GM12873 (cell line): ENCODE measurements around the gene CCDC33.
A peak's percentile ranks its signal among the peaks of the same experiment; 100 is the strongest.

Source experiments
- TF ChIP-seq, protein P1 (sequence below): IDR thresholded peaks from 2 replicates; pipeline ENCODE4 v1.5.1; 2012; ENCODE audit warnings: low read depth, mild to moderate bottlenecking, moderate library complexity, low read length, control low read depth; ENCODE audit not compliant: insufficient read depth; ENCODE audit errors: missing control alignments

The CCDC33 gene

DNA sequence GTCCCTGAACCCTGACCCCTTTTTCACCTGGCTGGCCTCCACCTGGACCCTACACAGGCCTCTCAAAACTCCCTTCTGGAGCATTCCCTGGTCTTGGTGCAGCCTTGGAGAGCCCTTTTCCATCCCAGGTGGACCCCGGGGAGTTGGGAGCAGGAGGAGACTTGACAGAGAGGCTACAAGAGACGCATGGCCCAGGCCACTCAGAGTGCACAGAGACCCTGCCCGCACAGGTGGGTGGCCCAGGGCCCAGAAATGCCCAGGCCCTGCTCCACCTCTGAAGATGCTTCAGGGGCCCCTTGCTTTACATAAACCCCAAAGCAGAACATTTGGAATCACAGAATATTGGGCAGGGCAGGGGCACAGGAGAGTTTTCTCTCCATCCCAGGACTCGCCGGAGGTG is 97.0 kb downstream of the CCDC33 start:
- TF ChIP-seq, protein P1, sequence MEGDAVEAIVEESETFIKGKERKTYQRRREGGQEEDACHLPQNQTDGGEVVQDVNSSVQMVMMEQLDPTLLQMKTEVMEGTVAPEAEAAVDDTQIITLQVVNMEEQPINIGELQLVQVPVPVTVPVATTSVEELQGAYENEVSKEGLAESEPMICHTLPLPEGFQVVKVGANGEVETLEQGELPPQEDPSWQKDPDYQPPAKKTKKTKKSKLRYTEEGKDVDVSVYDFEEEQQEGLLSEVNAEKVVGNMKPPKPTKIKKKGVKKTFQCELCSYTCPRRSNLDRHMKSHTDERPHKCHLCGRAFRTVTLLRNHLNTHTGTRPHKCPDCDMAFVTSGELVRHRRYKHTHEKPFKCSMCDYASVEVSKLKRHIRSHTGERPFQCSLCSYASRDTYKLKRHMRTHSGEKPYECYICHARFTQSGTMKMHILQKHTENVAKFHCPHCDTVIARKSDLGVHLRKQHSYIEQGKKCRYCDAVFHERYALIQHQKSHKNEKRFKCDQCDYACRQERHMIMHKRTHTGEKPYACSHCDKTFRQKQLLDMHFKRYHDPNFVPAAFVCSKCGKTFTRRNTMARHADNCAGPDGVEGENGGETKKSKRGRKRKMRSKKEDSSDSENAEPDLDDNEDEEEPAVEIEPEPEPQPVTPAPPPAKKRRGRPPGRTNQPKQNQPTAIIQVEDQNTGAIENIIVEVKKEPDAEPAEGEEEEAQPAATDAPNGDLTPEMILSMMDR: no peak

DNA sequence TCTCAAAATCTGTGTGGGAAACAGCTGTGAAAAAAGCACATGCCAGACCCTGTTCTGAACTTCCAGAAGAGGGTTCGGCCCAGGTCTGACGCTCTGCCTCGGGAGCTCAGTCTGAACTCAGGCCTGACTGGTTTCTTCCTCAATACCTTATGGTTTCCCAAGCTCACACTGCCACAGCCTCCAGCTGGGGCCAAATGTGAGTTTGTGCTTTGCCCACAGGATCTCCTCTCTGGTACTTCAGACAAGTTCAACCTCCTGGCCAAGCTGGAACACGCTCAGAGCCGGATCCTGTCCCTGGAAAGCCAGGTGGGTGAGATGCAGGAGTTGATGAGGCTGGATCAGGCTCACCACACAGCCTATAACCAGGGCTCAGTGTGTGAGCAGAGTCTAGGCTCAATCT is 97.5 kb downstream of the CCDC33 start:
- TF ChIP-seq, protein P1: no peak

GRCh38 chr15:74334127-74334526 is 98.0 kb downstream of the CCDC33 start:
- TF ChIP-seq, protein P1: no peak

DNA sequence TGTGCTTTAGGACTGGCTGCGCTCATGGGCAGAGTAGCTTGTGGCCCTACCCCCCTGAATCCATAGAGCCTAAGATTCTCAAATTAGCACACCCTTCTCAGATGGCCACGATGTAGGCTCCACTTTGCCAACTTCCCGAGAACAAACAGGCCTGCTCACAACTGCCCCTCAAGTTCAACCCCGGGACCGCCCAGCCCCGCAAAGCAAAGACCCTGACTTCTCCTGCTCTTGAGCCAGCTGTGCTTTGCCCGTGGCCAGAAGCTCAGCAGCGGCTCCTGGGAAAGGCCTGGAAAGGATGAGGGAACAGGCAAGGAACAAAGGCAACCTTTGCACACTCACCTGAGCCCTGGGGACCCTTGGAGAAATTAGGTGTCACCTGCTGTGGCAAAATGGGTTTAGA is 99.3 kb downstream of the CCDC33 start:
- TF ChIP-seq, protein P1: no peak

DNA sequence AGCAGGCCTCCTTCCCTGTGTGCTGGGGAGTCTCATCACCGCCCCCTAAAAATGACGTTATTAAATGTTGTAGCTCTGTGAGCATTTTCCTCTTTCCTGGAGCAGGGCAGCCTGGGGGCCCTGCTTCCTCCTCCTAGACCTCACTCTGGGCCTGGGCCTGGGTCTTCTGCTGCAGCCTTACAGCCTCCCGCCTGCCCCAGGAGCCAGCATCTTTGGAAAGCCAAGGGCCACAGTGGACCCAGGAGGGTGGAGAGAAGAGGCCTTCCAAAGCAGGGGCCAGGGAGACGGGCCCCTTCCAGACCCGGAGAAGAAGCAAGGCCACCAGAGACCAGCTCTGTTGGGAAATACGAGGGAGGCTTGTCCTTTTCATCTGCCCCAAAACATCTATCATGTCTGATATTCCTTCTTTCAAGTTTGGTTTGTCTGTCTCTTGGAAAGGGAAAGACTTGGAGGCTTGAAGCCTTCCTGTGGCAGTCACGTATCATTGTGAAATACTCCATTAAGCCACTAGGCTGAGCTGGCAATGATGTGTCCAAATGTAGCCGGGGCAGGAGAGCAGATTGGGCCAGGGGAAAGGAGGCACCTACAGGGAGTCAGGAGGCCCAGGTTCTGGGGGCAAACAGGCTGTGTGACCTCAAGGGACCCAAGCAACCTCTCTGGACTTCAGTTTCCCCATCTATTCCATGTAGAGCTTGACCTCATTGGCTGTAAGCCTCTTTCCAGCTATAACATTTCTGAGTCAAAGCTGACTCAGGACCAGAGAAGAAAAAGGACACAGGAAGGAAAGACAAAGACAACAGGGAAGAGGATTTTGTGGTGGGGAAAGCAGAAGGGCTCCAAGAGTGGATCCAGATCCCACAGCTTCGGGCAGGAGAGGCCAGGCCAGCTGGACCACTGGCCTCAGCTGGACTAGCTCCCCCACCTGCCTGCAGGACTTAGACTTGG is 100.2 kb downstream of the CCDC33 start:
- TF ChIP-seq, protein P1: peak; percentile 22

GRCh38 chr15:74337146-74337545 is 101.0 kb downstream of the CCDC33 start:
- TF ChIP-seq, protein P1: no peak

- TF ChIP-seq, protein P1: no peak
These were observed 101.6 kb downstream of the CCDC33 start for GRCh38 chr15:74337607-74338211.
